ENCODE measurements around the gene ZDHHC14.
"Not testable (repeated sequence)": the region's sequence is repeated elsewhere in the genome, so short reads cannot be mapped to it uniquely, and the experiment has no call there.

ZDHHC14 gene

DNA sequence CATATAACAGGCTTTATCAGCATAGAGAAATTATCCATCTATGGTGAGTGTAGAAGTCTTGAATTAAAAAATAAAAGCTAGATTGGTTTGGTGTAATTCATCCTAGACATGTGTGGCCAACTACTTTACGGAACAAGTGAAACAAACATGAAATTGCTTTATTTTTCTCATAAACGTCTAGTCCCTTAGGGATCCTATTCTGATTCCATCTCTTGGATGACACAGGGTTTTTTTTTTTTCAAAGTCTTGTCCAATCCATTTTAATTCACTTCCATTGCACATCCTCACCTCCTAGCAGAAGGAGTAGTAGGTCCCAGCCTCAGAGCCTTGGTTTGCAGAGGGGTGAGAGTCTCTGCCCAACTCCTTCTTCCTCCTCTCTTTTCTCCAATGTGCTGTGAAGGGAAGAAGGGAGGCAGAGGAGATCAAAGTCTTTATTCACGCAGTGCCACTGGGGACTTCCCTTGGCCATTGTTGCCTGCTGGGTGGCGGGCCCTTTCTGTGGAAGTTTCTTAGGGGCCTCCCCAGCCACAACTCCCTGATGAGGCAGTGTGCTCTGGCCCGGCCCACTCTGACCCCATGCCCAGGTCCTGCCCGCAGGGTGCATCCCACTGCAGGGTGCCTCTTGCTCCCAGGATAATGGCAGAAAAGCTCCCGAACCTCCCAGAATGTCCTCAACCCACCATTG lies 337.7 kb downstream of the ZDHHC14 start:
- no peaks in the 10 kb centered on the region for H3K36me3 ChIP-seq (replicated peaks)
- in situ Hi-C loops (cut with HindIII; ENCODE audit: low pct_ligation_motif_present, low sequenced_read_pairs), result no loop called here
- no peaks in the 10 kb centered on the region for H3K27me3 ChIP-seq (replicated peaks)
- no peak for DNase-seq
- no peak for TF ChIP-seq CTCF (IDR thresholded peaks at IDR 0.05; ENCODE audit: low read depth, low read length, missing control alignments)
- no peak overlapping the region for H3K4me3 ChIP-seq (ENCODE audit: low read depth, low read length)
- H3K27ac ChIP-seq, result no peak overlapping the region

GRCh38 chr6:157720964-157721363 lies 340.0 kb downstream of the ZDHHC14 start:
- DNase-seq; in situ Hi-C loops (cut with HindIII; ENCODE audit: low pct_ligation_motif_present, low sequenced_read_pairs); H3K36me3 ChIP-seq (replicated peaks): not testable (repeated sequence)

GRCh38 chr6:157721426-157721825 lies 340.4 kb downstream of the ZDHHC14 start:
- Histone ChIP-seq H3K4me3 (ENCODE audit: low read depth, low read length) (no peak overlapping the region), H3K27ac (no peak overlapping the region), H3K27me3 (replicated peaks) (no peaks in the 10 kb centered on the region), H3K36me3 (replicated peaks) (no peaks in the 10 kb centered on the region)
- DNase-seq, result no peak
- in situ Hi-C loops (cut with HindIII; ENCODE audit: low pct_ligation_motif_present, low sequenced_read_pairs), result no loop called here
- no peak for TF ChIP-seq CTCF (IDR thresholded peaks at IDR 0.05; ENCODE audit: low read depth, low read length, missing control alignments)

More at GRCh38 chr6:157720964-157721363, 340.0 kb downstream of the ZDHHC14 start:
- not testable (repeated sequence) for H3K4me3 ChIP-seq (ENCODE audit: low read depth, low read length); H3K27me3 ChIP-seq (replicated peaks); H3K27ac ChIP-seq

DNA sequence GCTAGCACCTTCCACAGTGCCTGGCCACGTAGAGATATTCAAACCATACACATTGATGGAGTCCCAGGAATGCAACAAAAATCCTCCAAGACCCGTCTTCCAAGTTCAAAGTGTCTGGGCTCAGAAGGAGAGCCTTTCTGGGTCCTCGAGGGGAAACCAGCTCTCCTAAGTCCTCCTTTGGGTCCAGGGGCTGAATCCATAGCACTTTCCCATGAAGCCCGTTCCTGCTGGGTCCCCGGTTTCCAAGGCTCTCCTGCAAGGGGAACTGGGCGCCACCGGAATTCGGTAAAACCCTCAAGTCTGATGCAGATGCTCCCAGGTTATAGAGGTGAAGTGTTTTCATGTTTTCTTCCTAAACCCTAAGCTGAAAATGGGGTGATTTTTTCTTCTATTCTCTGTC lies 340.8 kb downstream of the ZDHHC14 start:
- no peak for TF ChIP-seq CTCF (IDR thresholded peaks at IDR 0.05; ENCODE audit: low read depth, low read length, missing control alignments)
- no peak for DNase-seq
- Histone ChIP-seq H3K27me3 (replicated peaks) (no peaks in the 10 kb centered on the region), H3K36me3 (replicated peaks) (no peaks in the 10 kb centered on the region), H3K4me3 (ENCODE audit: low read depth, low read length) (no peak overlapping the region), H3K27ac (no peak overlapping the region)
- in situ Hi-C loops (cut with HindIII; ENCODE audit: low pct_ligation_motif_present, low sequenced_read_pairs), result no loop called here

- H3K27ac ChIP-seq, result no peak overlapping the region
- no peak for DNase-seq
- no peaks in the 10 kb centered on the region for H3K27me3 ChIP-seq (replicated peaks)
- in situ Hi-C loops (cut with HindIII; ENCODE audit: low pct_ligation_motif_present, low sequenced_read_pairs), result no loop called here
- H3K4me3 ChIP-seq (ENCODE audit: low read depth, low read length), result no peak overlapping the region
- no peaks in the 10 kb centered on the region for H3K36me3 ChIP-seq (replicated peaks)
- no peak for TF ChIP-seq CTCF (IDR thresholded peaks at IDR 0.05; ENCODE audit: low read depth, low read length, missing control alignments)
Measured at GRCh38 chr6:157723376-157723775, 342.4 kb downstream of the ZDHHC14 start.

GRCh38 chr6:157724138-157724820 lies 343.3 kb downstream of the ZDHHC14 start:
- Histone ChIP-seq H3K27ac (no peak overlapping the region), H3K36me3 (replicated peaks) (no peaks in the 10 kb centered on the region), H3K4me3 (ENCODE audit: low read depth, low read length) (no peak overlapping the region), H3K27me3 (replicated peaks) (no peaks in the 10 kb centered on the region)
- DNase-seq, result no peak
- in situ Hi-C loops (cut with HindIII; ENCODE audit: low pct_ligation_motif_present, low sequenced_read_pairs), result no loop called here
- no peak for TF ChIP-seq CTCF (IDR thresholded peaks at IDR 0.05; ENCODE audit: low read depth, low read length, missing control alignments)
